Ammon's horn (tissue), 1 donor: ENCODE results near the gene SPATA20.

Source experiments
- DNase-seq: peaks from one replicate; pipeline ENCODE4 v3.0.0-alpha.2; 2016; ENCODE audit warnings: low spot score

Gene SPATA20

DNA sequence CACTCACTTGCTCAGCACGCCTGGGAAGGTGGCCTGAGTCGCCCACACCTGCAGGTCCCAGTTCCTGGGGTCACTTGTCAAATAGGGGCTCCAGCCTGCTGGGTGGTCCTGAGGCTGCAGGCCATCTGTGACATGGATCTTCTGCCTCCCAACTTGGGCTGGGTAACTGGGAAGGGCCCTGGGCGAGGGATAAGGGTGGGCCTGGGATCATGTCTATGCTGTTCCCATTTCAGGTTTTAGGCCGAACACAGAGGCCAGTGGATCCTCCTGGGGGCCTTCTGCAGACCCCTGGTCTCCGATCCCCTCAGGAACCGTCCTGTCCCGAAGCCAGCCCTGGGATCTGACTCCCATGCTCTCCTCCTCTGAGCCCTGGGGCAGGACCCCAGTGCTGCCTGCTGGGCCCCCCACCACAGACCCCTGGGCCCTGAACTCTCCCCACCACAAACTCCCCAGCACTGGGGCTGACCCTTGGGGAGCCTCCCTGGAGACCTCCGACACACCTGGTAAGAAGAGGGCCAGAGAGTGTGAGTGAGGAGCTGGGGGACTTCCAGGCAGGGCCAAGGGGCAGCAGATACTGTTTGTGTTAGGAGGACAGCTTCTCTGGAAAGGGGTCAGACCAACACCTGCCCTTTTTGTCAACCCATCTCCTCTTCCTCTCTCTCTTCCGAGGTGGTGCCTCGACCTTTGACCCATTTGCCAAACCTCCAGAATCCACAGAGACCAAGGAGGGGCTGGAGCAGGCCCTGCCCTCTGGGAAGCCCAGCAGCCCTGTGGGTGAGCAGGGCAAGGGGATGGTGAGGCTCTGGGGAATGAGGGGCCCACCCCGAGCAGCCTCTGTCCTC is 6.2 kb upstream of the SPATA20 start:
- DNase-seq, result no peak

DNA sequence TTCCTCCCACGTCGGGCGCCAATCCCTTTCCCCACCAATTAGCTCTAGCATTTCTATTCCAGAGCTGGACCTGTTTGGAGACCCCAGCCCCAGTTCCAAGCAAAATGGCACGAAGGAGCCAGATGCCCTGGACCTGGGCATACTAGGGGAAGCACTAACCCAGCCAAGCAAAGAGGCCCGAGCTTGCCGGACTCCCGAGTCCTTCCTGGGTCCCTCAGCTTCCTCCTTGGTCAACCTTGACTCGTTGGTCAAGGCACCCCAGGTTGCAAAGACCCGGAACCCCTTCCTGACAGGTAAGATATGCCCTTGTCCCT is 5.6 kb upstream of the SPATA20 start:
- no peak for DNase-seq

DNA sequence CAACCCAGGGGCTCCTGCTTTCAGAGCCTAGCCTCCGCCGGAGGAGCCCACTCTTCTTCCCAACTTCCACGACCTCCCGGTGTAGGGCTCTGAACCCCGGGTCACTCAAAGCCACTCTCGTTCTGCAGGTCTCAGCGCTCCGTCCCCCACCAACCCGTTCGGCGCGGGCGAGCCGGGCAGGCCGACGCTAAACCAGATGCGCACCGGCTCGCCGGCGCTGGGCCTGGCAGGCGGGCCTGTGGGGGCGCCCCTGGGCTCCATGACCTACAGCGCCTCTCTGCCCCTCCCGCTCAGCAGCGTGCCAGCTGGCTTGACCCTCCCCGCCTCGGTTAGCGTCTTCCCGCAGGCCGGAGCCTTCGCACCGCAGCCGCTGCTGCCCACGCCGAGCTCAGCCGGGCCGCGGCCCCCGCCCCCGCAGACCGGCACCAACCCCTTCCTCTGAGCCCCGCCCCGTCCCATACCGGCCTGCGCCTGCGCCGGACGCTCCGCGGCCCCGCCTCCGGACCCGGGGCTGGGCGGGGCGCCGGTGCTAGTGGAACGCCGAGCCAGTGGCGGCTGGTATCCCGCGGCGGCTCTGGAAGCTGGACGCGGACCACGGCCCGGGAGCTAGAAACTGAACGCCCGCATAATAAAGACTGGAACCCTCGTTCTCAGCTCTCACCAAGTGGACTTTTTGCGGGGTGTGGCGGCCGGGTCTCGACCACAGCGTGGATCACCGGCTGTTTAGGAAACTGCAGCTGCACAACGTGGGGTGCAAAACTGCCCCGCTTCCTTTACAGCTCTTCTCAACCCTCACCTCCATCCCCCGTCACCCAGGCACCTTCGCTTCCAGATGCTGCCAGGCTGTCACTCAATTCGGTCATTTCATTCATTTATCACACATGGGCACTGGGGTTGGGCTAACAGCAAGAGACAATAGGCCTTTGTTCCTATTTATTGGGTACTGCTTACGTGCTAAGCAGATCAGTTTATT is 5.0 kb upstream of the SPATA20 start:
- DNase-seq, result peak; percentile 86

DNA sequence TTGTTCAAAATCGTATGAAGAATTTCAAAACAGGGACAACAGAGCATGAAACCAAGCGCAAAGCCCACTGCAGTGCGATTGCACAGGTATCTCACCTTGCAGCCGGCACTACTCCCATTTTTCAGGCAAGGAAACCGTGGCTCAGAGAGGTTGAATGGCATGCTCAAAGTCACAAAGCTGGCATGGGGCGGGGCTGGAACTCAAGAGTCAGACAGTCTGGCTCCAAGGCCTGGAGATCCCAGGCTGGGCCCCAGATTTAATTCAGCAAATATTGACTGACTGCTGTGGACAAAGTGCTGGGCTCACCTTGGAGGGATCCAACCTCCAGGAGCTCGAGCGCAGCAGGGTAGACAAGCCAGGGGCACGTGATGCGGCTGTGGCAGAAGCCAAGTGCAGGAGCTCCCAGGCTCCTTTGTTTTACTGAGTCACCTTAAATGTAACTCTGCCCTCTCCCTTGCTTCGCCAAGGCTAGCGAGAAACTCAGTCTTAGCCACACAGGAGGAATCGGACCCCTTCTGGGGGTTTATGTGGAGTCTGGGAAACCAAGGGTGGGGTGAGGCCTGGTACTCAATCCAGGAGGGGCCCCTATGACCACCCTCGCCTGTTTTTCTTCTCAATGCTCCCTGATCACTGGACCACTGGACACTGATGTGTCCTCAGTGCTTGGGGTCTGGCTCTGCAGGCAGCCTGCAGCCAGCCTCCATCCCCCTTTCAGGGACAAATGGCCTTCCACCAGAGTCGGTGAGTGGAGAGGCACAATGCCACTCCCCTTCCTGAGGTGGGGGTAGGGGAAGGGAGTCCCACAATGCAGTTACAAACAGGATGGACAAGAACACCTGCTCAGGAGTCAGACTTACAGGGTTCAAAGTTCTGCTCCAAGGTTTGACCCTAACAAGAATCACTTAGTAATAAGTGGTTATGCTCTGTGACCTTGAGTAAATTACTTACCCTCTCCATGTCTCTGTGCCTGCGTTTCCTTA is 3.9 kb upstream of the SPATA20 start:
- DNase-seq, result no peak

DNA sequence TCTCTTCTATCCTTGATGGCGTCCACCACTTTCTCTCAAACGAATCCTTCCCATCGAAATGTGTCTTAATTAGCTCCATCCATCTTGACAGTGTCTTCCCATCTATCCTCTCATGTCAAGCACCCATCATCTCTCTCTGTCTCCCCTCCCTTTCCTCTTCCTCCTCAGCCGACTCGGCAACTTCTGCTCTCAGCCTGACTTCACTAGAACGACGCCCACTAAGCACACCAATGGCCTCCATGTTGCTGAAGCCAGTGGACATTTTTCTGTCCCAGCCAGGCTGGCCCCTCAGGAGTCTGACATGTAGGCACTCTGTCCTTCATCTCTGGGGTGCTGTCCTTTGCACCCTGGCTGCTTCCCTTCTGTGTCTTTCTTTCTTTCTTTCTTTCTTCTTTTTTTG is 2.5 kb upstream of the SPATA20 start:
- no peak for DNase-seq

DNA sequence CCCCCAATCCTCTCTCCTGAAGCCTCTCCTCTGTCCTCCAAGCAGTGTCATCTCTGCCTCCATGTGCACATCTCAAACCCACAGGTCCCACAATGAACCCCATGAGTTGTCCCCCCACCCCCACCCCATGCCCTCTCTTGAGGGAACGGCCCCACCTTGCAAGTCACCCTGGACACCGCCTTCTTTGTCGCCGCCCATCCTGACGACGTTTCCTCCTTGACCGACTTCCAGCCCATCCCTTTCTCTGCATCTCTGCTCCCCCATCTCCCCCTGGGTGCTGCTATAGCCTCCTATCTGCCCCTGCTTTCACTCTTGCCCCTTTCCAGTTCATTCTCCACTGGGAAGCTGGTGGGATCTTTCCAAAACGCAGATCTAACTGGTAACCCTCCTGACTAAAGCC is 1.7 kb upstream of the SPATA20 start:
- DNase-seq, result no peak

DNA sequence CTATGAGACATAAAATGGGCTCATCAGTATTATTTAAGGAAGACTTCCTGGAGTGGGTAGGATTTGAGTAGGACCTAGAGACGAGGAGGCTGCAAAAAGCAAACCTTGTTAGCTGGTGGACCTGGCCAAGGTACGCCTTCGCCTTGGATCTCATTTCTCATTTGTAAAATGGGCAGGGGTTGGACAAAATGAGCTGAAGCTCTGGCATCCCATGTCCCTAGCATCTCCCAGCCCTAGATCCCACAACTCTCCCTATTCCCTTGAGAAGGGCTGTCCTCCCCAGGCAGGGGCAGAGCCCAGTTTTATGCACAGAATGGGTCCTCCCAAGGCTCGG is 306 bp upstream of the SPATA20 start:
- DNase-seq, result no peak

DNA sequence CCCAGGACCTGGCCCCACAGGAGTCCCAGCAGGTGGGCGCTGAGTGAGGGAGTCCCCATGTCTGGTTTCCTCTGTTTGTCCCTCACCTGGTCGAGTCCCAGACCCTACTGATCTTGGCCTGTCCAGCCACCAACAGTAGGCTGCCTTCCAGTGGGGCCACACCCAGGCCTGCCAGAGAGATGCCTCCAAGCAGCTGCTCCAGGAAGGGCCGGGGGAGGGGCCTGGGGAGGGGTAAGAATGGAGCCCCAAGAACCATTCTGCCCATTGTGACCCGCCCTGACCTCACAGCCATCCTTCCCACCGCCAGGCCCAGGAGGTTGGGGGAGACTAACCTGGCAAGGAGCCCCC is 736 bp downstream of the SPATA20 start:
- DNase-seq, result no peak

DNA sequence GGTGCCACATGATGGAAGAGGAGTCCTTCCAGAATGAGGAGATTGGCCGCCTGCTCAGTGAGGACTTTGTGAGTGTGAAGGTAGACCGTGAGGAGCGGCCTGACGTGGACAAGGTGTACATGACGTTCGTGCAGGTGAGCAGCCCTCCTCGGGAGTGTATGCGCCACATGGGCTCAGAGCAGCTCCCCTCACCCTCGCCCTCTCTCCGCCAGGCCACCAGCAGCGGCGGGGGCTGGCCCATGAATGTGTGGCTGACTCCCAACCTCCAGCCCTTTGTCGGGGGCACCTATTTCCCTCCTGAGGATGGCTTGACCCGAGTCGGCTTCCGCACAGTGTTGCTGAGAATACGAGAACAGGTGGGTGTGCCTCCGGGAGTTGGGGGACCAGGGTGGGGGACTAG is 1.9 kb downstream of the SPATA20 start:
- no peak for DNase-seq

DNA sequence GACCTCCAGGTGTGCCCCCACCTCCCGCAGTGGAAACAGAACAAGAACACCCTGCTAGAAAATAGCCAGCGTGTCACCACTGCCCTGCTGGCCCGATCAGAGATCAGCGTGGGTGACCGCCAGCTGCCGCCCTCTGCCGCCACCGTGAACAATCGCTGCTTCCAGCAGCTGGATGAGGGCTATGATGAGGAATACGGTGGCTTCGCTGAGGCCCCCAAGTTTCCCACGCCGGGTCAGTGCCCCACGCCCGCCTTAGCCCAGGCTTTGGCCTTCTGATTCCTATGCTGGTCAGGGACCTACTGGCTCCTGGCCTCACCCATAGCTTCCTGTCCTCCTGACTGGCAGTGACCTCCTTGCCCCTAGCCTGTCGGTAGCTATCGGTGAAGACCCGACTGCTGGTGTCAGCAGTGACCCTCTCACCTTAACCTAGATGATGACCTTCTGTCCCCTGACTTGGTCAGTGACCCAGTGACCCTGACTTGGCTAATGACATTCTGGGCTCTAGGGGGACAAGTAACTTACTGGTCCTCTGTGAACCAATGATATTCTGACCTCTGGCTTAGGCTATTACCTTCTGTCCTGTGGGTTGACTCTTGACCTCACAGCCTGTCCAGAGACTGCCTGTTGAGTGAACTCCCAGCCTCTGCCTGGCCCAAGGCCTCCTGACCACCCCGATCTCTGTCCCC is 2.4 kb downstream of the SPATA20 start:
- DNase-seq, result no peak

DNA sequence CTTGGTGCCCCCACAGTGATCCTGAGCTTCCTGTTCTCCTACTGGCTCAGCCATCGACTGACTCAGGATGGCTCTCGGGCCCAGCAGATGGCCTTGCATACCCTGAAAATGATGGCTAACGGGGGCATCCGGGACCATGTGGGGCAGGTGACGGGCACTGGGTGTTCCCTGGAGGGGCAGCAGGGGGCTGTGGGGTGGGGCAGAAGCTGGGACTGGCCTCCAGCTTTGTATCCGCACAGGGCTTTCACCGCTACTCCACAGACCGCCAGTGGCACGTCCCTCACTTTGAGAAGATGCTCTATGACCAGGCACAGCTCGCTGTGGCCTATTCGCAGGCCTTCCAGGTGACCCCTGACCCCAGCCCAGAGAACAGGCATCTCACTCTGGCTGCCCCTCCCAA is 3.0 kb downstream of the SPATA20 start:
- DNase-seq, result no peak

DNA sequence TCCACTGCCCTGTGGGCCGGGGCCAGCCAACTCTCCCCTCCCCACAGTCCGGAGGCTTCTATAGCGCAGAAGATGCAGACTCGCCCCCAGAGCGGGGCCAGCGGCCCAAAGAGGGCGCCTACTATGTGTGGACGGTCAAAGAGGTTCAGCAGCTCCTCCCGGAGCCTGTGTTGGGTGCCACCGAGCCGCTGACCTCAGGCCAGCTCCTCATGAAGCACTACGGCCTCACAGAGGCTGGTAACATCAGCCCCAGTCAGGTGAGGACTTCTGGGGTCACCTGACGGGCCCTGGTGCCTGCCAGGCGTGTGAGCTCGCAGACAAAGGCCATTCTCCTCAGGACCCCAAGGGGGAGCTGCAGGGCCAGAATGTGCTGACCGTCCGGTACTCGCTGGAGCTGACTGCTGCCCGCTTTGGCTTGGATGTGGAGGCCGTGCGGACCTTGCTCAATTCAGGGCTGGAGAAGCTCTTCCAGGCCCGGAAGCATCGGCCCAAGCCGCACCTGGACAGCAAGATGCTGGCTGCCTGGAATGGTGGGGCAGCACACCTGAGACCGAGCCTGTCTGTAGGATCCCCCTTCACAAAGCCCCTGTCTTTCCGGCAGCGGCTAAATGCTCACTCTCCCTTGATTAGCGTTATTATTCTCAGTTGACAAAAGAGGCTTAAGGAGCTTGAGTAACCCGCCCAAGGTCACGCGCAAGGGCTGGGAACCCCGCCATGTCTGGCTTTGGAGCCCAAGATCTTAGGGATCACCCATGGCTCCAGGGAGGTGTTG is 3.9 kb downstream of the SPATA20 start:
- peak; percentile 90 for DNase-seq

DNA sequence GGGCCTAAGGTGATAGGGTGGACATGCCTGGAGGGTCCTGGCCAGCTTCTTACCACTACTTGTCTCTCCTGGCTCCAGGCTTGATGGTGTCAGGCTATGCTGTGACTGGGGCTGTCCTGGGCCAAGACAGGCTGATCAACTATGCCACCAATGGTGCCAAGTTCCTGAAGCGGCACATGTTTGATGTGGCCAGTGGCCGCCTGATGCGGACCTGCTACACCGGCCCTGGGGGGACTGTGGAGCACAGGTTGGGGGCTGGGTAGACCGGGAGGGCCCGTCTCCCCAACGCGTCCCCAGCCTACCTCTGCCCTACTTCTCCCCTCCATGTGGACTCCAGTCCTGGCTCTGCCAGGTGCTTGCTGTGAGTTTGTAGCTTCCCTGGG is 4.5 kb downstream of the SPATA20 start:
- no peak for DNase-seq

DNA sequence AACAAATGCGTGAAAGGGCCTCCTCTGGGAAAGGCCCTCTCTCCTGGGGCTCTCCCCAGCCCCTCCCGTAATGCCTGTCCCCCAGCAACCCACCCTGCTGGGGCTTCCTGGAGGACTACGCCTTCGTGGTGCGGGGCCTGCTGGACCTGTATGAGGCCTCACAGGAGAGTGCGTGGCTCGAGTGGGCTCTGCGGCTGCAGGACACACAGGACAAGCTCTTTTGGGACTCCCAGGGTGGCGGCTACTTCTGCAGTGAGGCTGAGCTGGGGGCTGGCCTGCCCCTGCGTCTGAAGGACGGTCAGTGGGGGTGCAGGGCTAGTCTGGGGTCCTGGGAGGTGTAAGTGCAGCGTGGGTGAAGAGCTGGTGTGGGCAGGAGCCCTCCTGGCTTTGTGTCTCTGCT is 4.9 kb downstream of the SPATA20 start:
- DNase-seq, result no peak

DNA sequence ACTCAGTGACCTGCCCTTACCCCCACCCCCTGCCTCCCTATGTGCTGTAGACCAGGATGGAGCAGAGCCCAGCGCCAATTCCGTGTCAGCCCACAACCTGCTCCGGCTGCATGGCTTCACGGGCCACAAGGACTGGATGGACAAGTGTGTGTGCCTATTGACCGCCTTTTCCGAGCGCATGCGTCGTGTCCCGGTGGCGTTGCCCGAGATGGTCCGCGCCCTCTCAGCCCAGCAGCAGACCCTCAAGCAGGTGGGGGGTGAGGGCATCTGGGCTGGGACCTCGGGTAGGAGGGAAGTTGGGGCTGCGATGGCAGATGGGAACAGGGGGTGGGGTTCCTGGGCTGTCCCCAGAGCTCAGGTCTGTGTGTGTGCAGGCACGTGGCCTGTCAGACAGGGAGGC is 7.2 kb downstream of the SPATA20 start:
- no peak for DNase-seq

DNA sequence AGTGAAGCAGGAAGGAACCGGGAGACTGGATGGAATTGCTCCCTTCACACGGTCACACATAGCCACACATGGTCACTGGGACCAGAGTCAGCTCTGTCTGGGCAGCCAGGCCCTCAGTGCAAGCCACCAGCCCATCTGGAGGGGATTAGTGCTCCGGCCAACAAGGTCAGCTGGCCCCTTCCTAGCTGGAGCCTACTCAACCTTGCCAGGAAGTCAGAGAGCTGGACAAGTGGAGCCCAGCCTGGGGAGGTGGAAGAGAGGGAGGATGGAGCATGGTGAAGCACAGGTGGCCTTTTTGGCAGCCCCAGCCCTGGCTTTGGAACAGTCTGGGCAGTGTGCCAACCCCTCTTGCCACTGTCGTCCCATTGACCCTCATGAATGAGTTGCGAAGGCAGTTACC is 9.8 kb downstream of the SPATA20 start:
- no peak for DNase-seq

DNA sequence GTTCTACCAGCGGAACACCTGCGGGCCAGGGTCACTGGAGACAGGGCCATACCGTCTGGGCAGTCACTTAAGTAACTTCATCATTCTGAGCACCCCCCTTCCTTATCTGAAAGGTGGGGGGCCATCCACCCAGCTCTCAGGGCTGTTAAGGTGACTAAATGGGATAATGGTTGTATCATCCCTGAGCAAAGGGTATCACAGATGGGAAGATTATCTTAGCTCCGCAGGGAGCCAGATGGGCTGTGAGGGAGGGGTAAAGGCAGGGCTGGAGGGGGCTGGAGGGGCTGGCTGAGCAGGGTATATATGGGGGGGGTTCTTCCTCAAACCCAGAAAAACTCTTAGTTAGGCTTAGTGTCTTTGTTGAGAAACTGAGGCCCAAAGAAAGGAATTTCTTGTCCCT is 10.7 kb downstream of the SPATA20 start:
- no peak for DNase-seq

DNA sequence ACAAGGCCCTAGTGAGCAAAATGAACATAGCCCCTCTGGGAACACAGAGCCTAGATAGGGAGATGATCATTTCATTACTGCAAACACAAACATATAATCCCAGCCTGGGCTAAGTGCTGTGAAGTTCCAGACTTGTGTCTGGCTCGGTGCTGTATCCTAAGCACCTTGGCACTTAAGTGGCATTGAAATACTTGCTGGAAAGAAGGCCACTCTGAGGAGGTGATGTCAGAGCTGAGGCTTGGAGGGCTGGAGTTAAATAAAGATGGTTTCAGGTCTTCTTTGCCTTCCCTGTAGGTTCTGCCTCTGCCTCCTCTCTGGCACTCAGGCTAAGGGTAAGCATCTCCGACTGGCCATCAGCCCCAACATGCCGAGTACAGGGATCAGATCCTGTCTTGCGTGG is 11.1 kb downstream of the SPATA20 start:
- DNase-seq, result no peak

DNA sequence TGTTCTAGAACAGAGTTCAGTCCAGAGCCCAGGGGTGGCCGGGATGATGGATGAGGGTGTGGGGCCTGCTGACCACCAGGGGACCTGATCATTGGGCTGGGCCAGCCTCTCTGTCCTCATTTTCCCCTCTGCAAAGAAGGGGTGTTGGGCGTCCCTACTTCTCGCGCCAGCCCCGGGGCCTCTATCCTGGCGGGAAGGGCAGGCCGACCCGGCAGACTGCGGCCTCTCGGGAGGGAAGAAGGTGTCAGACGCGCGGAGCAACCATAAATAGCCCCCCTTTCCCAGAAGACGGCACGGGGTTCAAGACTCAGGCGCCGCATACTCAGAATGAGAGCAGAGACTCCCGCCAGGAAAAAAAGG is 11.6 kb downstream of the SPATA20 start:
- DNase-seq, result no peak

DNA sequence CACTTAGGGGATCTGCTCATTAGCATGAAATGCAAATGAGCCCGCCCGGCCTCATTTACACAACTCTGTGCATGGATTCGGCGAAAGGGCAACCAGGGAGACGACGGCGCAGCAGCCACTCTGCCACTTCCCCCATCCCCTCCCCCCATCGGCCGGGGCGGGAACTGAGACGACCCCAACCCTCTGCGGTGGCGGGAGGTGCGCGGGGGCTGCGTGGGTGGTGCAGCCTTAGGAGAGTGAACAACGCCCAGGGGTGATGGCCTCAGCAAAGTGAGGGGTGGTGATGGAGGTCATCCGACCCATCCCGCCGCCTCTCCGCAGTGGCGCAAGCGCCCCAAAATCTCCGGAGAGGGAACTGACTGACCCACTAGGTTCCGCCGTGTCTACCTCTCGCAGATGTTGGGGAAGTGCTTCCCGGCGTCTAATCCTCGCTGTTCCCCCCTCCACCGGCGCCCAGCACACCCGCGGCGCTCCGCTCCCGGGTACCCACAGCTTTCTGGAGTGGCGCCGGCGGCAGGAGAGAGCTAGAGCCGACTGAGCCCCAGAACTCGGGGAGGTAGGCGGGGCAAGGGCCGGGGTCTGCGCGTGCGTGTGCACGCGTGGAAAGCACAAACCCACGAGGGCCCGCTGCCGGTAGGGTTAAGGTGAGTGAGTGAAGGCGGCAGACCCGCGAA is 12.1 kb downstream of the SPATA20 start:
- DNase-seq, result no peak
